Activated CD4-positive, CD25-positive, alpha-beta regulatory T cell treated with anti-CD3 and anti-CD28 coated beads, Interleukin-2, amount 50 U/mL, for 16 hours (primary cell): ENCODE results near the gene ZNF677.
"Not testable (repeated sequence)": the region's sequence is repeated elsewhere in the genome, so short reads cannot be mapped to it uniquely, and the experiment has no call there.

Experiments used
- DNase-seq: peaks from one replicate; pipeline ENCODE4 v3.0.0-alpha.2; 2020; ENCODE audit warnings: low read depth, low spot score

ZNF677 gene

GRCh38 chr19:53254411-53255341, at the start of gene ZNF677:
Gene ZNF677, minus strand, starts transcription at chr19:53254873. Its CDS starts 3,323 bp downstream, at chr19:53251550.
- peak; percentile 58 for DNase-seq

- not testable (repeated sequence) for DNase-seq
Observed at GRCh38 chr19:53301341-53301740, 46.7 kb upstream of the ZNF677 start.

GRCh38 chr19:53294786-53295441, 40.2 kb upstream of the ZNF677 start:
- DNase-seq, result no peak

- no peak for DNase-seq
Observed at GRCh38 chr19:53290758-53291549, 36.3 kb upstream of the ZNF677 start.

- no peak for DNase-seq
Observed at GRCh38 chr19:53285087-53285486, 30.4 kb upstream of the ZNF677 start.

- DNase-seq, result not testable (repeated sequence)
Observed at GRCh38 chr19:53281947-53282346, 27.3 kb upstream of the ZNF677 start.

GRCh38 chr19:53275480-53275879, 20.8 kb upstream of the ZNF677 start:
- DNase-seq, result no peak

- no peak for DNase-seq
Observed at GRCh38 chr19:53272044-53272443, 17.4 kb upstream of the ZNF677 start.

GRCh38 chr19:53269861-53270260, 15.2 kb upstream of the ZNF677 start:
- DNase-seq, result not testable (repeated sequence)

GRCh38 chr19:53267623-53268022, 12.9 kb upstream of the ZNF677 start, which contains the start of gene VN1R4:
Gene VN1R4, minus strand, starts transcription at chr19:53267723. Its CDS starts 58 bp downstream, at chr19:53267665.
- not testable (repeated sequence) for DNase-seq

- not testable (repeated sequence) for DNase-seq
Observed at GRCh38 chr19:53257715-53258342, 3.2 kb upstream of the ZNF677 start, which contains the start of gene VN1R2. Gene VN1R2, plus strand, starts transcription at chr19:53258292. Its CDS starts 84 bp downstream, at chr19:53258376.

- no peak for DNase-seq
Observed at GRCh38 chr19:53246498-53246897, 8.2 kb downstream of the ZNF677 start.

- DNase-seq, result no peak
Observed at GRCh38 chr19:53237114-53237777, 17.4 kb downstream of the ZNF677 start.

GRCh38 chr19:53224606-53225005, 30.1 kb downstream of the ZNF677 start:
- no peak for DNase-seq

- DNase-seq, result not testable (repeated sequence)
Observed at GRCh38 chr19:53222716-53223115, 32.0 kb downstream of the ZNF677 start.

GRCh38 chr19:53212703-53213320, 41.9 kb downstream of the ZNF677 start:
- DNase-seq, result no peak

GRCh38 chr19:53211554-53211953, 43.1 kb downstream of the ZNF677 start:
- DNase-seq, result not testable (repeated sequence)

GRCh38 chr19:53196777-53197396, 57.8 kb downstream of the ZNF677 start:
- peak; percentile 93 for DNase-seq

GRCh38 chr19:53195265-53195903, 59.3 kb downstream of the ZNF677 start:
- peak; percentile 48 for DNase-seq
